ENCODE data around the gene ZNF169.
"Not testable (repeated sequence)": the region's sequence is repeated elsewhere in the genome, so short reads cannot be mapped to it uniquely, and the experiment has no call there.

ZNF169 gene

GRCh38 chr9:94287877-94288513 lies 28.9 kb downstream of the ZNF169 start:
- no peak for DNase-seq

GRCh38 chr9:94289691-94290090 lies 30.6 kb downstream of the ZNF169 start:
- no peak for DNase-seq

DNA sequence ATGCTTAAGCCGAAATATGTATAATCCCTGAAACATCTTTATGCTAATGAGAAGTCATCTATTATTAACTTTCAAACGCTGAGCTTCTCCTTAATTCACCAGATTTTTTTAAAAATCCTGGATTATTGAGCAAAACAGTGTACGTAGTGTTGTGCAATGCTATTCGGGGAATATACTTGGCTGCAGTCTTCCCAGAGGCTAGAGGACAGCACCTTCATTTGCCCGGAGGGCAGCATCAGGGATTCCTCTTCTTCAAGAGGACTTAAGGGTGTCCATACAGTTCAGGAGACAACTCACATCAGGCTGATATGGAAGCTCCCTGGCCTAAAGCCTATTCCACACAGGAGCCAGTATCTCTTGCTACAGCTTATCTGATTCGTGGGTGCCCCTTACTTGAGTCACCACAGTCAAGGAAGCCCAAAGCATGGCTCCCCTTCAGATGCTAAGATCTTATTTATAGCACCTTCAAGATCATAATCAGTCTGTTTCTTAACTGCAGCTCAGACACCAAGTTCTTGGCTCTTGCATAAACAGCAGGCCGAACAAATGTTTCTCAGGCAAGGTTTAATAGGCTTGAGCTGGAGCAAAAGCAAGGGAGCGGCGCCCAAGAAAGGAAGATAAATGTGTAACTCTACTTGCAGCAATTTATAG lies 40.0 kb downstream of the ZNF169 start:
- DNase-seq, result no peak

GRCh38 chr9:94300470-94301301 lies 41.6 kb downstream of the ZNF169 start:
- no peak for DNase-seq

- no peak for DNase-seq
These were observed 42.5 kb downstream of the ZNF169 start for GRCh38 chr9:94301583-94301982.

- DNase-seq, result no peak
These were observed 43.3 kb downstream of the ZNF169 start for GRCh38 chr9:94302426-94302825.

- DNase-seq, result no peak
These were observed 44.2 kb downstream of the ZNF169 start for GRCh38 chr9:94303321-94303720.

- DNase-seq, result not testable (repeated sequence)
These were observed 56.2 kb downstream of the ZNF169 start for GRCh38 chr9:94315034-94315984.

GRCh38 chr9:94316236-94316635 lies 57.1 kb downstream of the ZNF169 start:
- DNase-seq, result not testable (repeated sequence)

DNA sequence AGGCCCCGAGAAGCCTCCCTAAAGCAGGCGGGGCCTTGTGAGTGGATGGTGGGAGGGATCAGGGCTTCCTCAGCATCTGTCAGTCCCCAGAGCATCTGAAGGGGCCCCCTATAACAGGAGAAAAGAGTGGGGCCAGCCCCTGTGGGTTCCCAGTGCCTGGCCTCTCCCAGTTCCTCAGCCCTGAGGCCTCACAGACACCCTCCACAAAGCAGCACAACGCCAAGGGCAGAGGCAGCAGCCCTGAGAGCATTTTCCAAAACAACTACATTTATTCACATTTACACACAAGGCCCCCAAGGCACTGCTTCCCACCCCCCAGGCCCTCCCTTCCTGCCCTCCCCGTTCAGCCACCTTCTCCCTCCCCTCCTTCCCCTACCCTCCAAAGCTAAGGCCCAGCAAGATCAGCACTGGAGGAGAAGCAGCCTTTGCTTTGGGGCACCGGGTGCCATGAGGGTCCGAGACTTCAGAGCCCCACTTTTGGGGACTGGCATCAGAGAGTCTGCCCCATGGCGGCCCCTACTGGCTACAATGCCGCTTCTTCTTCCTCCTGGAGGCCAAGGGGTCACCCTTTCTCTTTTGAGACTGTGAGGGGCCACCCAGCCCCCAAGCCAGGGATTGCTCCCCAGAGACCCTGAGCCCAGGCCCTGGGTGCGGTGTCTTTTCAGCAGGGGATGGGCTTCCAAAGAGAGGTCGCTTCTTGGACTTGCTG lies 59.0 kb downstream of the ZNF169 start:
- not testable (repeated sequence) for DNase-seq

DNA sequence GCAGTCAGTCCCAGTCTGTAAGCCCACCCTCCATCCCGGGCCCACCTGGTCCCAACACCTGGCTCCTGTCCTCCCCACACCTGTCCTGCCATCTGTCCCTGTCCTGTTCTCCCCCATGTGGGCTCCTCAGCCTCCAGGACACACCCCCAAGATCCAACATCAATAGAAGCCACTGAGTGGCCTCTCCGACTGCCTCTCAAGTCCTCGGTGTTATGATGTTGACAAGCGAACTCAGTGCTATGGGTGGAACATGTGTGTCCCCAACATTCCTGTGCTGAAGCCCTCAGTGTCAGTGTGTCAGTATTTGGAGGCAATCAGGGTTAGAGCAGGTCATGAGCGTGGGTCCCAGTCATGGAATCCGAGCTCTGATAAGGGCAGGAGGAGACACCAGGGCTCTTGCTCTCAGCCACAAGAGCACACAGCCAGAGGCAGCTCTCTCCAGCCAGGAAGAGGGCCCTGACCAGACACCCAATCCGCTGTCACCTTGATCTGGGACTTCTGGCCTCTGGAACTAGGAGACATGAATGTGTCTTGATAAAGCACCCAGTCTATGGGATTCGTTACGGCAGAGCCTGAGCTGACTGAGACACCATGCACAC lies 63.3 kb downstream of the ZNF169 start:
- DNase-seq, result not testable (repeated sequence)

DNA sequence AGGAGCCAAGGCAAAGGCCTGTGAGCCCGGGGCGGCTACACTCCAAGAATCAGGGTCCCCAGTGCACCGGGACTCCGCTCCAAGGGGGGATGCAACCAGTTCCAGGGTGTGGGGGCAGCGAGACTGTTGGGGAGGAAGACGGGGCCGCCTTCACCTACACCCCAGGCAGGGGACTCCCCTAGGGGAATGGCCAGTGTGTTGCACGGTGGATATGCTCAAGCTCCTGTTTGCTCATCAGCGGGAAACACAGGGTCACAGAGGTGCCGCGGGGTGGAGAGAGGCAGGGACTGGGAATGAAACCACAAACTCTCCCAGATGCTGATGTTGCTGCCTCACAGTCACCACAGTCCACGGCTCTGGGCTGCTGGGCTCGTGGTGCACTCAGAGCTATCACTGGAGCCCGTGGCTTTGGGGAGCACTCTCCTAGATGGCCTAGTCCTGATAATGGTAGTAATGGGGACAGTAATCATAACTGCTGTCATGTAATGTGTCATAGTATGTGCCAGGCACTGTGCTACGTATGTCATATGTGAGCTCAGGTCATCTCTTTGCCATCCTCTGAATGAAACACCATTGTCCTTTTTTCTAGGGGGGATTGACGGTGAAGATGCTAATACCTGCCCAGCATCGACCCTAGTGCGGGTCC lies 64.2 kb downstream of the ZNF169 start:
- not testable (repeated sequence) for DNase-seq

DNA sequence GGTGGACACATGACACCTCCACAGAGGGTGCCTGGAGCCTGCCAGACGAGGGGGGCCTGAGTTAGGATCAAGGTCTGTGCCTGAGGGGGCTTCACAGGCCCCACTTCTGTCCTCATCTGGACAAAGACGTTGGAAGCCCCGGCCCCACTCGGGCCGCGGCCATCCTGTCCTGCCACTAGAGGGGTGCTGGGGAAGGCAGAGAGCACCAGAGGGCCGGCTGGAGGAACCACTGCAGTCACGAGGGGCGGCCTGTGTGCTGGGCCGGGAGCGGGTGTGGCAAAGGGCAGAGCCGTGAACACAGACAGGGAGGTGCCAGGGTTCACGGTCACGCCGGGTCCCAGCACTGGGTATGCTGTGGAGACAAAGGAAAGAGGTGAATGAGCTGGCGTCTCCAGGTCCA lies 66.5 kb downstream of the ZNF169 start:
- DNase-seq, result not testable (repeated sequence)

- not testable (repeated sequence) for DNase-seq
These were observed 69.4 kb downstream of the ZNF169 start, which contains the start of gene NUTM2F for GRCh38 chr9:94328544-94328943. NUTM2F (minus strand) TSS chr9:94328644; CDS start chr9:94328623, 21 bp downstream.

- DNase-seq, result not testable (repeated sequence)
These were observed 77.3 kb downstream of the ZNF169 start for GRCh38 chr9:94336445-94336844.

DNA sequence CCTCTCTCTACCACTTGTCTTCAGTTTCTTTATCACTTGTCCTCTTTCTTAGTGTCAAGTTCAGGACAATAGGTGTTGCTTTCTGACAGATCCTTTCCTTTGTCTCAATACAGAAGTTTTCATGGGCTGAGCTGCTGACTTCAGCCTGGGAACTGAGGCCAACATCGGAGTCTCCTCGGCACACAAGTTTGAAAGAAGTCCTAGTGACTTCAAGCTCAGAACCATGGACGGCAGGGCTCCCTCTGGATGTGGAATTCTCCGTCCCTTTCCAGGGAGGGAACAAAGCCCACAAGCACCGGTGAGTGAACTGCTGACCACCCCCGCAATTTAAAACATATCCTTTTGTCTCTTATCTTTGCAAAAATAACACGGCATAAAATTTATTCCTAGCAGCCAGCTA lies 79.6 kb downstream of the ZNF169 start:
- not testable (repeated sequence) for DNase-seq

DNA sequence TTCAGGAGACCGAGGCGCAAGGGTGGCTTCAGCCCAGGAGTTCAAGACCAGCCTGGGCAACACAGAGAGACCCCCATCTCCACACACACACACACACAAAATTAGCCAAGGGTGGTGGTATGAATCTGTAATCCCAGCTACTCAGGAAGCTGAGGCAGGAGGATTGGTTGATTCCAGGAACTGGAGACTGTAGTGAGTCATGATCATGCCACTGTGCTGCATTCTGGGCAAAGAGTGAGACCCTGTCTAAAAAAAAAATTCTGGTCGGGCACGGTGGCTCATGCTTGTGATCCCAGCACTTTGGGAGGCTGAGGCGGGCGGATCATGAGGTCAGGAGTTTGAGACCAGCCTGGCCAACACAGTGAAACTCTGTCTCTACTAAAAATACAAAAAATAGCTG lies 80.6 kb downstream of the ZNF169 start:
- DNase-seq, result not testable (repeated sequence)

GRCh38 chr9:94340750-94341149 lies 81.7 kb downstream of the ZNF169 start:
- not testable (repeated sequence) for DNase-seq

DNA sequence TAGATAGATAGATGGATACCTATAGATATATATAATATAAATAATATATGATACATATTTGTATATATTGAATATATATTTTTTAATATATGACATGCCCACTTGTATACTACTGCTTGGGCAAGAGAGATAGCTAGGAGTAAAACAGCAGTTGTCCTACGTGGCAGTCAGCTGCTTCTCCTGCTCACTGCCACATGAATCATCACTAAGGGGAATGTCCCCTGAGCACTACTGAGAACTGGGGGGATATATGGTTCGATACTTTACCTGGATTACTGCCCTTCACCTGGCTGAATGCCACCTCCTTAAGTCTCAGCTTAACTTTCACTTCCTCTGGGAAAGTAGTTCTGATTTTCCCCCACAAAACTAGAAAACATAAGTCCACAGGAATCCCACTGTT lies 82.6 kb downstream of the ZNF169 start:
- not testable (repeated sequence) for DNase-seq

- DNase-seq, result not testable (repeated sequence)
These were observed 88.4 kb downstream of the ZNF169 start for GRCh38 chr9:94347451-94347850.

DNA sequence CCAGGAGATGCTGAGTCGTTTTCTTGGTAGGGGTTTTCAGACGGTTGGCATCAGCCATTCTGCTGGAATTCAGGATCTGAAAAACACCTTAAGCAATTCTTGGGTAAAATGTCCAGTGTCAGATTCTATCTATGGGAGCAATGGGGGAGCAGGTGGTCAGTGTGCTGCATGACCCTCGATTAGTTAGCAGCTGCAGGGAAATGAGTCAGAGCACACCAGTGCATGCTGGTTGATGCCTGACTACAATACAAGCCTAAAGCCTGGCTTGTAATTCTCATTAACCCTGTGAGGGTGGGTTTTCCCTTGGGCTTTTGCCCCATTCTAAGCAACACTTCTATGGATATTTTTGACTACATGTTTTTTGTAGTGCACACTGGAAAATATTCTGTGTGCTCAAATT lies 89.7 kb downstream of the ZNF169 start:
- not testable (repeated sequence) for DNase-seq

Data from stimulated activated CD4-positive, alpha-beta T cell treated with anti-CD3 and anti-CD28 coated beads, Interleukin-15, amount 100 ng/mL, for 24 hours (primary cell).